ENCODE data around the gene RPUSD4. TPM values are rescaled to one million over a fixed set of nuclear protein-coding genes. Genes with fewer than 3 reads are reported as not detected.

RPUSD4 gene
- total RNA-seq, 3 donors from 2014 or later = 21.4 to 29.1 (median 27.5) TPM

- H3K4me3 ChIP-seq = no peak overlapping the region
- H3K36me3 ChIP-seq = no peaks in the 10 kb centered on the region
- H3K27ac ChIP-seq = no peak overlapping the region
- no peaks in the 10 kb centered on the region for H3K9me3 ChIP-seq
- intact Hi-C loops (cut with DNase I; ENCODE audit: low total_unique reads) = no loop called here
- no peaks in the 10 kb centered on the region for H3K4me1 ChIP-seq
- no peaks in the 10 kb centered on the region for H3K27me3 ChIP-seq
- DNase-seq (ENCODE audit: low spot score in 2 of 2) = no peak
- TF ChIP-seq POLR2A (IDR thresholded peaks at IDR 0.05) = no peak
- no peak for TF ChIP-seq POLR2AphosphoS5 (IDR thresholded peaks at IDR 0.05)
- TF ChIP-seq, protein P1, sequence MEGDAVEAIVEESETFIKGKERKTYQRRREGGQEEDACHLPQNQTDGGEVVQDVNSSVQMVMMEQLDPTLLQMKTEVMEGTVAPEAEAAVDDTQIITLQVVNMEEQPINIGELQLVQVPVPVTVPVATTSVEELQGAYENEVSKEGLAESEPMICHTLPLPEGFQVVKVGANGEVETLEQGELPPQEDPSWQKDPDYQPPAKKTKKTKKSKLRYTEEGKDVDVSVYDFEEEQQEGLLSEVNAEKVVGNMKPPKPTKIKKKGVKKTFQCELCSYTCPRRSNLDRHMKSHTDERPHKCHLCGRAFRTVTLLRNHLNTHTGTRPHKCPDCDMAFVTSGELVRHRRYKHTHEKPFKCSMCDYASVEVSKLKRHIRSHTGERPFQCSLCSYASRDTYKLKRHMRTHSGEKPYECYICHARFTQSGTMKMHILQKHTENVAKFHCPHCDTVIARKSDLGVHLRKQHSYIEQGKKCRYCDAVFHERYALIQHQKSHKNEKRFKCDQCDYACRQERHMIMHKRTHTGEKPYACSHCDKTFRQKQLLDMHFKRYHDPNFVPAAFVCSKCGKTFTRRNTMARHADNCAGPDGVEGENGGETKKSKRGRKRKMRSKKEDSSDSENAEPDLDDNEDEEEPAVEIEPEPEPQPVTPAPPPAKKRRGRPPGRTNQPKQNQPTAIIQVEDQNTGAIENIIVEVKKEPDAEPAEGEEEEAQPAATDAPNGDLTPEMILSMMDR (IDR thresholded peaks at IDR 0.05) = no peak
These were observed 13.3 kb upstream of the RPUSD4 start for GRCh38 chr11:126224647-126225294.

DNA sequence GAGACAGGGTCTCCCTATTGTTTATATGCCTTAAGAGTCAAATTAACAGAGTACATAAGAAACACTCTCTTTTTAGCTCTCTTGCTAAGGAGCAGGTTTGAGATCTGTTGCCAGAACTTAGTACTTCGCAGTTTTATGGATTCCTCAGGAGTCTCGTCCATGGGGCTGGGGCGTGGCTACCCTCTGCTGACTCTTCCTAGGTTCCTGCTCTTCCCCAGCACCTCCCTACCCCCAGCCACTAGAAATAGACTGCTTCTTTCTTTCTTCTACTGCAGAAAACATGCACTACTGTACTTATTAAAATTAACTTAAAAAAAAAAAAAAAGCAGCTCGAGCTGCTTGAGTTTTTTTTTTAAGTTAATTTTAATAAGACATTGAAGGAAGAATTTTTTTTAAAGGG lies 8.1 kb upstream of the RPUSD4 start:
- Histone ChIP-seq H3K27ac (no peak overlapping the region), H3K36me3 (no peaks in the 10 kb centered on the region), H3K4me1 (no peaks in the 10 kb centered on the region), H3K4me3 (no peak overlapping the region), H3K27me3 (no peaks in the 10 kb centered on the region), H3K9me3 (no peaks in the 10 kb centered on the region)
- DNase-seq (ENCODE audit: low spot score in 2 of 2) = no peak
- TF ChIP-seq, protein P1 (IDR thresholded peaks at IDR 0.05) = no peak
- TF ChIP-seq POLR2AphosphoS5 (IDR thresholded peaks at IDR 0.05) (no peak), POLR2A (IDR thresholded peaks at IDR 0.05) (no peak)
- intact Hi-C loops (cut with DNase I; ENCODE audit: low total_unique reads) = no loop called here

DNA sequence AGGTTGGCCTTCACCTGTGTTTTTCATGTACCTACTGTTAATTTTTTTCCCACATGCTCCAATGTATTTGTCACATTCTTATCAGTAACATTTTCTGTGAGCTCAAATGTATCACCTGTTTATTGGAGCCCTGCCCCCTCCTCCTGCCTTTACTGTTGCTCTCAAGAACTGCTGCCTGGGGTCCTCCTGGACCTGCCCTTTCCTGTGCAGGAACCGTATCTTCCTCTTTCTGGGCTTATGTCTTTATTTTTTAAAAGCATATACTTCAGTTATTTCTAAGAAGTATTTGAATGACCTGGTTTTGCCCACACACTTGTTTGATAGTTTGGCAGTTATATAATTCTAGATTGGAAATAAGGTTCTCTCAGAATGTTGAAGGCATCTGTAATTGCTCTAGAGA lies 6.0 kb upstream of the RPUSD4 start:
- no peaks in the 10 kb centered on the region for H3K27me3 ChIP-seq
- no peak for DNase-seq (ENCODE audit: low spot score in 2 of 2)
- no peaks in the 10 kb centered on the region for H3K36me3 ChIP-seq
- TF ChIP-seq POLR2AphosphoS5 (IDR thresholded peaks at IDR 0.05) (no peak), POLR2A (IDR thresholded peaks at IDR 0.05) (no peak)
- TF ChIP-seq, protein P1 (IDR thresholded peaks at IDR 0.05) = no peak
- no peaks in the 10 kb centered on the region for H3K4me1 ChIP-seq
- no peak overlapping the region for H3K4me3 ChIP-seq
- intact Hi-C loops (cut with DNase I; ENCODE audit: low total_unique reads) = no loop called here
- H3K9me3 ChIP-seq = no peaks in the 10 kb centered on the region
- H3K27ac ChIP-seq = no peak overlapping the region

DNA sequence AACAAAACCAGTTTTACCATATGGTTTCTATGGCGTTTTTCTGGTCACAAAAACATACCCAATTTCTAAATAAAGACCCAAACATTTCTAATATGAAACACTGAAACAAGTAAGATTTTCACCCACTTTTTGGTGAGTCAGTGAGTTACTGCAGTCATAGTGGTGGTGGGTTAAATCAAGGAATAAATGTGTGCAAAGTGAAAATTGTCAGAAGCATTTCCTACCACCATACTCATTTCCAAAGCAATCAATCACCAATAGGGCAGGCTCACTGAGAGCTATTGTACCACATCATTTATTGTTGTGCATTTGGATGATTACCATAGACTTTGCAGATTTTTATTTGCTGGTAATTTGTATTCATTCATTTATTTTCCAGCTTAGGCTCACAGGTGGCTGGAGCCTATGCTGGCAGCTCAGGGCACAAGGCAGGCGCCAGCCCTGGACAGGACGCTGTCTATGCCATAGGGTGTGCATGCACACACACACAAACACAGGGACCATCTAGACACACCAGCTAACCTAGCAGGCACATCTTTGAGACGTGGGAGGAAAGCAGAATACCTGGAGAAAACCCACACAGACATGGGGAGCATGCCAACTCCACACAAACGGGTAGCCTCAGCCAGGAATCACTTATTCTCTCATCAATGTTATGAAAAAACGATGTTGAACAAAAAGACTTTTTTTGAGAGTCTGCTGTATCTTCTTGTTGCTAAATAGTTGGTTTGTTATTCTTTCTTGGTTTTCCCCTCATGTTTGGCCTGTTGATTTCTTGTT lies 5.3 kb upstream of the RPUSD4 start:
- Histone ChIP-seq H3K4me3 (no peak overlapping the region), H3K36me3 (no peaks in the 10 kb centered on the region), H3K9me3 (no peaks in the 10 kb centered on the region), H3K27me3 (no peaks in the 10 kb centered on the region), H3K4me1 (no peaks in the 10 kb centered on the region), H3K27ac (no peak overlapping the region)
- intact Hi-C loops (cut with DNase I; ENCODE audit: low total_unique reads) = no loop called here
- DNase-seq (ENCODE audit: low spot score in 2 of 2) = no peak
- TF ChIP-seq, protein P1 (IDR thresholded peaks at IDR 0.05) = no peak
- no peak for TF ChIP-seq POLR2A (IDR thresholded peaks at IDR 0.05)
- no peak for TF ChIP-seq POLR2AphosphoS5 (IDR thresholded peaks at IDR 0.05)

DNA sequence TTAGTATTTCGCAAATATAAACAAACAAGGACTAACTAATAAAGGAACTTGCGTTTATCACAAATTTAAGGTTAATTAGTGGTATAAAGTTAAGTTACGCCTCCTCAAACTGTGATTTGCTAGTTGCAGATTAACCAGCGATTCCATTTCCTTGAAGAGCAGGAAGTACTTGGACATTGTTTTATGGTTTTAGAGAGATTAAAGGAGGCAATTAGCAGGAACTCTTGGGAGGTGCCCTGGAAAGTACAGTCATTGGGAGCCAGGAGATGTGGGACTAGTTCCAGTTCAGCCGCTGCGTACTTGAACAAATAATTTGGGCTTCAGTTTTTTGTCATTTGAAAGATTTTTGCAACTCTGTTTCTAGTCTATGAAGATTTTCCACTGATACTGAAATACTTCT lies 3.4 kb upstream of the RPUSD4 start:
- intact Hi-C loops (cut with DNase I; ENCODE audit: low total_unique reads) = no loop called here
- no peaks in the 10 kb centered on the region for H3K9me3 ChIP-seq
- no peaks in the 10 kb centered on the region for H3K36me3 ChIP-seq
- H3K4me1 ChIP-seq = peaks cover 0 to 6% of the 10 kb centered on the region in 2 donors
- H3K4me3 ChIP-seq = no peak overlapping the region
- no peak for TF ChIP-seq POLR2A (IDR thresholded peaks at IDR 0.05)
- TF ChIP-seq, protein P1 (IDR thresholded peaks at IDR 0.05) = no peak
- TF ChIP-seq POLR2AphosphoS5 (IDR thresholded peaks at IDR 0.05) = no peak
- H3K27ac ChIP-seq = no peak overlapping the region
- DNase-seq (ENCODE audit: low spot score in 2 of 2) = no peak
- H3K27me3 ChIP-seq = no peaks in the 10 kb centered on the region
